Mucosa of stomach (tissue), 1 donor: ENCODE data around the gene SLC38A3.
"Not testable (repeated sequence)": the region's sequence is repeated elsewhere in the genome, so short reads cannot be mapped to it uniquely, and the experiment has no call there.

ENCODE experiments used
- H3K27me3 ChIP-seq: one replicate; pipeline ENCODE4 v1.7.0; 2013; ENCODE audit warnings: mild to moderate bottlenecking, low read length; ENCODE audit not compliant: control insufficient read depth, insufficient read depth
- H3K36me3 ChIP-seq: one replicate; pipeline ENCODE4 v1.7.0; 2013; ENCODE audit warnings: low read length; ENCODE audit not compliant: control insufficient read depth, insufficient read depth
- H3K4me1 ChIP-seq: one replicate; pipeline ENCODE4 v1.7.0; 2013; ENCODE audit warnings: mild to moderate bottlenecking, low read length; ENCODE audit not compliant: control insufficient read depth, insufficient read depth
- H3K4me3 ChIP-seq: one replicate; pipeline ENCODE4 v1.7.0; 2013; ENCODE audit warnings: low read length
- H3K9ac ChIP-seq: one replicate; pipeline ENCODE4 v1.7.0; 2013; ENCODE audit warnings: mild to moderate bottlenecking, low read length, moderate library complexity
- H3K9me3 ChIP-seq: one replicate; pipeline ENCODE4 v1.7.0; 2013; ENCODE audit warnings: mild to moderate bottlenecking, low read length, moderate library complexity; ENCODE audit not compliant: control insufficient read depth
- donor health status: Pancreatic carcinoma.

The SLC38A3 gene

GRCh38 chr3:50210176-50210509 lies 5.1 kb downstream of the SLC38A3 start:
- Histone ChIP-seq H3K27me3 (peaks cover 21% of the 10 kb centered on the region), H3K36me3 (no peaks in the 10 kb centered on the region), H3K9ac (no peak overlapping the region), H3K9me3 (no peaks in the 10 kb centered on the region), H3K4me3 (no peak overlapping the region), H3K4me1 (peaks cover 38% of the 10 kb centered on the region)

- no peaks in the 10 kb centered on the region for H3K36me3 ChIP-seq
- H3K4me3 ChIP-seq = no peak overlapping the region
- H3K9me3 ChIP-seq = no peaks in the 10 kb centered on the region
- peaks cover 32% of the 10 kb centered on the region for H3K4me1 ChIP-seq
- H3K27me3 ChIP-seq = peaks cover 16% of the 10 kb centered on the region
- no peak overlapping the region for H3K9ac ChIP-seq
Observed at GRCh38 chr3:50210510-50211367, 5.7 kb downstream of the SLC38A3 start.

GRCh38 chr3:50211368-50211717 lies 6.3 kb downstream of the SLC38A3 start:
- H3K9me3 ChIP-seq, H3K9ac ChIP-seq, H3K4me3 ChIP-seq, H3K27me3 ChIP-seq, H3K36me3 ChIP-seq: not testable (repeated sequence)
- H3K4me1 ChIP-seq = peaks cover 27% of the 10 kb centered on the region

- Histone ChIP-seq H3K4me1 (peaks cover 27% of the 10 kb centered on the region), H3K9ac (no peak overlapping the region), H3K36me3 (no peaks in the 10 kb centered on the region), H3K9me3 (no peaks in the 10 kb centered on the region), H3K4me3 (no peak overlapping the region), H3K27me3 (peaks cover 5% of the 10 kb centered on the region)
Observed at GRCh38 chr3:50211930-50212329, 6.9 kb downstream of the SLC38A3 start.

- Histone ChIP-seq H3K36me3 (no peaks in the 10 kb centered on the region), H3K9me3 (no peaks in the 10 kb centered on the region), H3K27me3 (peaks cover 7% of the 10 kb centered on the region), H3K4me1 (peaks cover 27% of the 10 kb centered on the region), H3K9ac (no peak overlapping the region), H3K4me3 (no peak overlapping the region)
Observed at GRCh38 chr3:50212502-50212901, 7.4 kb downstream of the SLC38A3 start.

GRCh38 chr3:50212971-50213370 lies 7.9 kb downstream of the SLC38A3 start:
- no peaks in the 10 kb centered on the region for H3K36me3 ChIP-seq
- H3K9ac ChIP-seq = no peak overlapping the region
- H3K9me3 ChIP-seq = no peaks in the 10 kb centered on the region
- no peak overlapping the region for H3K4me3 ChIP-seq
- peaks cover 7% of the 10 kb centered on the region for H3K27me3 ChIP-seq
- H3K4me1 ChIP-seq = peaks cover 27% of the 10 kb centered on the region

- H3K27me3 ChIP-seq = peaks cover 7% of the 10 kb centered on the region
- H3K4me3 ChIP-seq = no peak overlapping the region
- H3K36me3 ChIP-seq = no peaks in the 10 kb centered on the region
- H3K9me3 ChIP-seq = no peaks in the 10 kb centered on the region
- no peak overlapping the region for H3K9ac ChIP-seq
- H3K4me1 ChIP-seq = peaks cover 27% of the 10 kb centered on the region
Observed at GRCh38 chr3:50213373-50213772, 8.3 kb downstream of the SLC38A3 start.

- no peak overlapping the region for H3K9ac ChIP-seq
Observed at GRCh38 chr3:50214824-50215223, 9.8 kb downstream of the SLC38A3 start.

GRCh38 chr3:50215529-50215928 lies 10.5 kb downstream of the SLC38A3 start:
- Histone ChIP-seq H3K9ac (no peak overlapping the region), H3K27me3 (peaks cover 2% of the 10 kb centered on the region), H3K36me3 (no peaks in the 10 kb centered on the region), H3K4me3 (no peak overlapping the region), H3K4me1 (peaks cover 20% of the 10 kb centered on the region), H3K9me3 (no peaks in the 10 kb centered on the region)

More at GRCh38 chr3:50214824-50215223, 9.8 kb downstream of the SLC38A3 start:
- peaks cover 7% of the 10 kb centered on the region for H3K27me3 ChIP-seq
- no peaks in the 10 kb centered on the region for H3K36me3 ChIP-seq
- H3K4me1 ChIP-seq = peaks cover 27% of the 10 kb centered on the region
- no peaks in the 10 kb centered on the region for H3K9me3 ChIP-seq
- H3K4me3 ChIP-seq = no peak overlapping the region

GRCh38 chr3:50217681-50218080 lies 12.6 kb downstream of the SLC38A3 start:
- Histone ChIP-seq H3K4me1 (peaks cover 14% of the 10 kb centered on the region), H3K27me3 (peaks cover 2% of the 10 kb centered on the region), H3K36me3 (no peaks in the 10 kb centered on the region), H3K9ac (no peak overlapping the region), H3K9me3 (no peaks in the 10 kb centered on the region), H3K4me3 (no peak overlapping the region)

GRCh38 chr3:50218448-50218847 lies 13.4 kb downstream of the SLC38A3 start:
- H3K4me3 ChIP-seq = no peak overlapping the region
- H3K9me3 ChIP-seq = no peaks in the 10 kb centered on the region
- H3K27me3 ChIP-seq = peaks cover 2% of the 10 kb centered on the region
- no peak overlapping the region for H3K9ac ChIP-seq
- H3K4me1 ChIP-seq = peaks cover 7% of the 10 kb centered on the region
- no peaks in the 10 kb centered on the region for H3K36me3 ChIP-seq

GRCh38 chr3:50219285-50219684 lies 14.2 kb downstream of the SLC38A3 start:
- peaks cover 2% of the 10 kb centered on the region for H3K27me3 ChIP-seq
- no peak overlapping the region for H3K4me3 ChIP-seq
- H3K9me3 ChIP-seq = no peaks in the 10 kb centered on the region
- peaks cover 4% of the 10 kb centered on the region for H3K4me1 ChIP-seq
- H3K9ac ChIP-seq = no peak overlapping the region
- H3K36me3 ChIP-seq = no peaks in the 10 kb centered on the region

GRCh38 chr3:50220109-50220508 lies 15.0 kb downstream of the SLC38A3 start:
- Histone ChIP-seq H3K27me3 (peaks cover 2% of the 10 kb centered on the region), H3K4me1 (peaks cover 4% of the 10 kb centered on the region), H3K9ac (no peak overlapping the region), H3K4me3 (no peak overlapping the region), H3K36me3 (no peaks in the 10 kb centered on the region), H3K9me3 (no peaks in the 10 kb centered on the region)
